Retinal pigment epithelial cell (primary cell): Measurements from ENCODE around the gene IBA57.
A peak's percentile ranks its signal among the peaks of the same experiment; 100 is the strongest.

Experiments
- DNase-seq: peaks from one replicate; pipeline ENCODE4 v3.0.0-alpha.2; 2010; ENCODE audit warnings: low read depth
- H3K4me3 ChIP-seq: 2 replicates; pipeline ENCODE4 v1.5.1; 2011; ENCODE audit warnings: mild to moderate bottlenecking, low read length, control low read depth, moderate library complexity
- CTCF ChIP-seq: conservative IDR thresholded peaks from 2 replicates; pipeline ENCODE4 v1.5.1; 2011; ENCODE audit warnings: low read depth, low read length, control low read depth, inconsistent platforms

IBA57 gene

GRCh38 chr1:228162286-228163006, 3.2 kb upstream of the IBA57 start:
- no peak for TF ChIP-seq CTCF
- no peak overlapping the region for H3K4me3 ChIP-seq
- DNase-seq = no peak

GRCh38 chr1:228163007-228163753, 2.4 kb upstream of the IBA57 start:
- no peak for DNase-seq
- H3K4me3 ChIP-seq = no peak overlapping the region
- no peak for TF ChIP-seq CTCF

- H3K4me3 ChIP-seq = no peak overlapping the region
- no peak for DNase-seq
- no peak for TF ChIP-seq CTCF
These were observed 1.7 kb upstream of the IBA57 start for GRCh38 chr1:228163776-228164519.

DNA sequence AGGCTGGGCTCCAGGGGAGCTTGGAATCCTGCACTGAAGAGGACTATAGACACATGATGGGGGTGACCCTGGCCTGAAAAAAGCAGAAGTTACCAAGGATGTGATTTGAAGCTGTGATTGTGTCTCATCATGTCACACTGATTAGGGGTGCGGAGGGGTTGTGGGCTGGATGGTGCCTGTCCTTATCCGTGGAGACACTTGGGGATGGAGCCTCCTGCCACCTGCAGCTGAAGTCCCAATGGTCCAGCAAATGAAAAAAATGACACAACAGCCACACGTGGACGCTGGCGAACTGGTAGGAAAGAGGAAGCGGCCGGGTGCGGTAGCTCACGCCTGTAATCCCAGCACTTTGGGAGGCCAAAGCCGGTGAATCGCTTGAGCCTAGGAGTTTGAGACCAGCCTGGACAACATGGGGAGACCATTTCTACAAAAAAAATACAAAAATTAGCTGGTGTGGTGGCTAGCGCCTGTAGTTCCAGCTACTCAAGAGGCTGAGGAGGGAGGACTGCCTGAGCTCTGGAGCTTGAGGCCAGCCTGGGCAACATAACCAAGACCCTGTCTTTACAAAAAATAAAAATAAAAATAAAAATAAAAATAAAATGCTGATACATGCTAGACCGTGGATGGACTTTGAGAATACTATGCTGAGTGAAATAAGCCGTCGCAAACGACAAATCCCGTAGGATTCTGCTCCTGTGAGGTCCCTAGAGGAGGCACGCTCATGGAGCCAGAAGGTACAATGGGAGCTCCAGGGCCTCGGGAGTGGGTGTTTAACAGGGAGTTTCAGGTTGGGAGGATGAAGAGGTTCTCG, 838 bp upstream of the IBA57 start:
- H3K4me3 ChIP-seq = peak overlapping the region; percentile 63
- no peak for DNase-seq
- no peak for TF ChIP-seq CTCF

- DNase-seq = no peak
- TF ChIP-seq CTCF = peak; percentile 41
These were observed 749 bp downstream of the IBA57 start for GRCh38 chr1:228166170-228166936.

More at GRCh38 chr1:228166170-228166936, 749 bp downstream of the IBA57 start:
- H3K4me3 ChIP-seq = peak overlapping the region; percentile 76
